Measurements from ENCODE around the gene ZCRB1. TPM values are rescaled to one million over a fixed set of nuclear protein-coding genes. Genes with fewer than 3 reads are reported as not detected.
"Not testable (repeated sequence)": the region's sequence is repeated elsewhere in the genome, so short reads cannot be mapped to it uniquely, and the experiment has no call there.

ZCRB1 gene
- total RNA-seq, 1 donor from 2014 or later, result 53.2 TPM

GRCh38 chr12:42364692-42365091 lies 38.8 kb upstream of the ZCRB1 start:
- TF ChIP-seq CTCF (IDR thresholded peaks at IDR 0.05; ENCODE audit: unreplicated experiment), result no peak
- Mint-ChIP-seq H3K36me3 (peaks cover 18% of the 10 kb centered on the region), H3K4me3 (no peak overlapping the region), H3K27me3 (ENCODE audit: low read depth) (no peaks in the 10 kb centered on the region), H3K9me3 (no peaks in the 10 kb centered on the region), H3K27ac (no peak overlapping the region), H3K4me1 (peaks cover 15% of the 10 kb centered on the region)
- DNase-seq (ENCODE audit: low spot score in 2 of 2, unreplicated experiment in 2 of 2), result no peak

- Mint-ChIP-seq H3K4me3 (no peak overlapping the region), H3K4me1 (peaks cover 11% of the 10 kb centered on the region), H3K27me3 (ENCODE audit: low read depth) (no peaks in the 10 kb centered on the region), H3K9me3 (no peaks in the 10 kb centered on the region), H3K27ac (no peak overlapping the region), H3K36me3 (peaks cover 23% of the 10 kb centered on the region)
- DNase-seq (ENCODE audit: low spot score in 2 of 2, unreplicated experiment in 2 of 2), result no peak
- no peak for TF ChIP-seq CTCF (IDR thresholded peaks at IDR 0.05; ENCODE audit: unreplicated experiment)
These were observed 36.9 kb upstream of the ZCRB1 start for GRCh38 chr12:42362647-42363260.

- Mint-ChIP-seq H3K27me3 (ENCODE audit: low read depth) (no peaks in the 10 kb centered on the region), H3K4me3 (no peak overlapping the region), H3K4me1 (peaks cover 11% of the 10 kb centered on the region), H3K27ac (no peak overlapping the region), H3K36me3 (peaks cover 26% of the 10 kb centered on the region), H3K9me3 (no peaks in the 10 kb centered on the region)
- no peak for TF ChIP-seq CTCF (IDR thresholded peaks at IDR 0.05; ENCODE audit: unreplicated experiment)
- no peak for DNase-seq (ENCODE audit: low spot score in 2 of 2, unreplicated experiment in 2 of 2)
These were observed 36.2 kb upstream of the ZCRB1 start for GRCh38 chr12:42361909-42362646.

GRCh38 chr12:42360747-42361403 lies 35.0 kb upstream of the ZCRB1 start:
- Mint-ChIP-seq H3K4me3 (no peak overlapping the region), H3K36me3 (peaks cover 26% of the 10 kb centered on the region), H3K9me3 (no peaks in the 10 kb centered on the region), H3K27ac (no peak overlapping the region), H3K27me3 (ENCODE audit: low read depth) (no peaks in the 10 kb centered on the region), H3K4me1 (peaks cover 6% of the 10 kb centered on the region)
- no peak for TF ChIP-seq CTCF (IDR thresholded peaks at IDR 0.05; ENCODE audit: unreplicated experiment)
- DNase-seq (ENCODE audit: low spot score in 2 of 2, unreplicated experiment in 2 of 2), result no peak

- DNase-seq (ENCODE audit: low spot score in 2 of 2, unreplicated experiment in 2 of 2), result no peak
- H3K27me3 Mint-ChIP-seq (ENCODE audit: low read depth), result no peaks in the 10 kb centered on the region
- no peak for TF ChIP-seq CTCF (IDR thresholded peaks at IDR 0.05; ENCODE audit: unreplicated experiment)
- H3K4me3 Mint-ChIP-seq, result no peak overlapping the region
- no peaks in the 10 kb centered on the region for H3K9me3 Mint-ChIP-seq
- H3K4me1 Mint-ChIP-seq, result peaks cover 7% of the 10 kb centered on the region
- H3K36me3 Mint-ChIP-seq, result peaks cover 24% of the 10 kb centered on the region
- H3K27ac Mint-ChIP-seq, result no peak overlapping the region
These were observed 30.4 kb upstream of the ZCRB1 start for GRCh38 chr12:42356344-42356743.

GRCh38 chr12:42350021-42350407 lies 24.1 kb upstream of the ZCRB1 start:
- not testable (repeated sequence) for DNase-seq (ENCODE audit: low spot score in 2 of 2, unreplicated experiment in 2 of 2); H3K4me3 Mint-ChIP-seq; H3K4me1 Mint-ChIP-seq; H3K9me3 Mint-ChIP-seq; H3K27ac Mint-ChIP-seq; H3K27me3 Mint-ChIP-seq (ENCODE audit: low read depth)
- H3K36me3 Mint-ChIP-seq, result peaks cover 21% of the 10 kb centered on the region

- H3K9me3 Mint-ChIP-seq; H3K27me3 Mint-ChIP-seq (ENCODE audit: low read depth); H3K4me3 Mint-ChIP-seq; DNase-seq (ENCODE audit: low spot score in 2 of 2, unreplicated experiment in 2 of 2); H3K27ac Mint-ChIP-seq; H3K4me1 Mint-ChIP-seq: not testable (repeated sequence)
- H3K36me3 Mint-ChIP-seq, result peaks cover 21% of the 10 kb centered on the region
These were observed 23.5 kb upstream of the ZCRB1 start for GRCh38 chr12:42349119-42350020.
